ENCODE data around the gene LRRC14B. TPM values are rescaled to one million over a fixed set of nuclear protein-coding genes. Genes with fewer than 3 reads are reported as not detected.

Gene LRRC14B
- total RNA-seq, 1 experiment from 2014 or later: not detected

DNA sequence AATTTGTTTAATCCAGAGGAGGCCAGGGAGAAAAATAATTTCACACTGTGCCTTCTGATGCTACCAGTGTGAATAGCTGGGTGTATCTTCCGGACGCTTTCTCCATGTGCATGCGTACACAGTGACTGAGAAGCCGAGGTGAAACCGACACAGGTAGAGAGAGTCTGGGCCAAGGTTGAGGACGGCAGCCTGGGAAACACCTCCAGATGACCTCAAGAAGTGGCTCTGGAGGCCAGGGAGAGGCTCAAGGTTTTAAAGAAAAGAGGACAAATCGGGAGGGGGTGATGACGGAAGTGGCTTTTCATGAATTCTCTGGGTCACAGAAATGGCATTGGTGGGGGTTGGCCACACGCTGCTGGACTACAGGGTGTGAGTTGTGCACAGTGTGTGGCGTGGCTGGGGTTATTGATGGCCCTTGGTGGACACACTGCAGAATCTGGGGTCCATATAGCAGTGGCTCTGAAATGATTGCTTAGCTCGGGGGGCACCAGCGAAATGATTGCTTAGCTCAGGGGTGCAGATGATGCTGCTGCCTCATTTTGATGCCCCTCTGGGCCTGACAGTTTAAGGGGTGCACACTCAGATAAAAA, 34.1 kb upstream of the LRRC14B start:
- DNase-seq (ENCODE audit: low spot score): no peak
- Histone ChIP-seq H3K4me1 (ENCODE audit: insufficient read depth, low read length, poor library complexity, severe bottlenecking) (no peaks in the 10 kb centered on the region), H3K27me3 (replicated peaks; ENCODE audit: insufficient read depth, low read depth, low read length, poor library complexity) (no peaks in the 10 kb centered on the region), H3K27ac (ENCODE audit: low read depth, low read length, poor library complexity, severe bottlenecking) (no peak overlapping the region), H3K36me3 (ENCODE audit: insufficient read depth, low read length, poor library complexity, severe bottlenecking) (no peaks in the 10 kb centered on the region), H3K4me3 (ENCODE audit: low read depth, low read length, poor library complexity, severe bottlenecking) (no peak overlapping the region), H3K9me3 (ENCODE audit: low read depth, low read length, poor library complexity, severe bottlenecking) (no peaks in the 10 kb centered on the region)
- intact Hi-C loops (cut with micrococcal nuclease; ENCODE audit: unreplicated experiment): no loop called here
- no peak for TF ChIP-seq EZH2 (IDR thresholded peaks at IDR 0.05; ENCODE audit: borderline replicate concordance, low read depth, low read length, poor library complexity, severe bottlenecking)
- TF ChIP-seq CTCF (conservative IDR thresholded peaks at IDR 0.05; ENCODE audit: low read depth, low read length): no peak
- CTCF ChIA-PET: no interaction called here
- POLR2A ChIA-PET (ENCODE audit: low non-redundant PET): no interaction called here
- BruUV-seq (replicated peaks): no TSS peak

GRCh38 chr5:157801-158200, 33.5 kb upstream of the LRRC14B start:
- TF ChIP-seq CTCF (conservative IDR thresholded peaks at IDR 0.05; ENCODE audit: low read depth, low read length) (no peak), EZH2 (IDR thresholded peaks at IDR 0.05; ENCODE audit: borderline replicate concordance, low read depth, low read length, poor library complexity, severe bottlenecking) (no peak)
- Histone ChIP-seq H3K27me3 (replicated peaks; ENCODE audit: insufficient read depth, low read depth, low read length, poor library complexity) (no peaks in the 10 kb centered on the region), H3K27ac (ENCODE audit: low read depth, low read length, poor library complexity, severe bottlenecking) (no peak overlapping the region), H3K4me1 (ENCODE audit: insufficient read depth, low read length, poor library complexity, severe bottlenecking) (no peaks in the 10 kb centered on the region), H3K9me3 (ENCODE audit: low read depth, low read length, poor library complexity, severe bottlenecking) (no peaks in the 10 kb centered on the region), H3K36me3 (ENCODE audit: insufficient read depth, low read length, poor library complexity, severe bottlenecking) (no peaks in the 10 kb centered on the region), H3K4me3 (ENCODE audit: low read depth, low read length, poor library complexity, severe bottlenecking) (no peak overlapping the region)
- no peak for DNase-seq (ENCODE audit: low spot score)
- no TSS peak for BruUV-seq (replicated peaks)
- ChIA-PET CTCF (no interaction called here), POLR2A (ENCODE audit: low non-redundant PET) (no interaction called here)
- intact Hi-C loops (cut with micrococcal nuclease; ENCODE audit: unreplicated experiment): no loop called here

- intact Hi-C loops (cut with micrococcal nuclease; ENCODE audit: unreplicated experiment): no loop called here
- Histone ChIP-seq H3K27me3 (replicated peaks; ENCODE audit: insufficient read depth, low read depth, low read length, poor library complexity) (no peaks in the 10 kb centered on the region), H3K9me3 (ENCODE audit: low read depth, low read length, poor library complexity, severe bottlenecking) (no peaks in the 10 kb centered on the region), H3K4me3 (ENCODE audit: low read depth, low read length, poor library complexity, severe bottlenecking) (no peak overlapping the region), H3K36me3 (ENCODE audit: insufficient read depth, low read length, poor library complexity, severe bottlenecking) (no peaks in the 10 kb centered on the region), H3K4me1 (ENCODE audit: insufficient read depth, low read length, poor library complexity, severe bottlenecking) (no peaks in the 10 kb centered on the region), H3K27ac (ENCODE audit: low read depth, low read length, poor library complexity, severe bottlenecking) (no peak overlapping the region)
- TF ChIP-seq EZH2 (IDR thresholded peaks at IDR 0.05; ENCODE audit: borderline replicate concordance, low read depth, low read length, poor library complexity, severe bottlenecking) (no peak), CTCF (conservative IDR thresholded peaks at IDR 0.05; ENCODE audit: low read depth, low read length) (no peak)
- ChIA-PET POLR2A (ENCODE audit: low non-redundant PET) (no interaction called here), CTCF (no interaction called here)
- BruUV-seq (replicated peaks): no TSS peak
- DNase-seq (ENCODE audit: low spot score): no peak
Observed at GRCh38 chr5:158807-159447, 32.4 kb upstream of the LRRC14B start.

Data from A673 (cell line).